Measurements from ENCODE around the gene LRMDA. TPM values are rescaled to one million over a fixed set of nuclear protein-coding genes. Genes with fewer than 3 reads are reported as not detected.

The LRMDA gene
- total and polyA plus RNA-seq, 2 donors (not counting 3 experiments of a cell fraction or from before 2014, with no cell fraction given), result 9.7 to 18.0 TPM

DNA sequence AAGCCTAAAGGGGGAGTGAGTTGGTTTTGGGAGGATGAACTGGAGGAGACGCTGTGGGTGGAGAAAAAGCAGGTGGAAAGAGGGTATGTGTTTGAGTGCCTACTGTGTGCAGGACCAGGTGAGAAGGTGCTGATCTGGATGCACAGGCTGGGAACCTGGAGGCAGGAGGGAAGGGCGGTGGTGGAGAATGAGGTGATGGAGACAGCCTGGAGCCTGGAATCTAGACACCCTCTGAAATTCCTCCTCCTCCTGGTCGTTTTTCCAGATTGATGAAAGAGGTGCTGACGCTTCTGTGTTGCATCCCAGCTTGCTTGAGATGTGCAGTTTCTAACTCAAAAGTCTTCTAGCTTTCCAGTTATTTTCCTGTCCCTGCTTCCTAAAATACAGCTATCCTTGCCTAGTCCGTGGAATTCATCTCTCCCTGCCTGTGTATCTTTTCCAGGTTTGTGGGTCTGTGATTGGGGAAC, 67.5 kb downstream of the LRMDA start:
- intact Hi-C loops (cut with micrococcal nuclease), result no loop called here
- Histone ChIP-seq H3K4me1 (ENCODE audit: control insufficient read depth, extremely low read depth, insufficient read depth, low read length) (no peaks in the 10 kb centered on the region), H3K79me2 (ENCODE audit: control insufficient read depth, insufficient read depth, low read length) (no peaks in the 10 kb centered on the region), H3K36me3 (ENCODE audit: control insufficient read depth in 2 of 2, extremely low read depth in 1 of 2, insufficient read depth in 2 of 2, low read length in 2 of 2) (no peaks in the 10 kb centered on the region), H3K9ac (replicated peaks; ENCODE audit: extremely low read depth, insufficient read depth, low read length) (no peak overlapping the region), H3K27ac (ENCODE audit: insufficient read depth, low read depth, low read length) (no peak overlapping the region), H4K20me1 (replicated peaks; ENCODE audit: control insufficient read depth, extremely low read depth, insufficient read depth, low read length) (no peaks in the 10 kb centered on the region), H3K4me2 (ENCODE audit: insufficient read depth, low read length) (no peak overlapping the region), H3K27me3 (ENCODE audit: control insufficient read depth in 2 of 2, insufficient read depth in 2 of 2, low read length in 2 of 2) (no peaks in the 10 kb centered on the region), H3K9me3 (replicated peaks; ENCODE audit: control insufficient read depth, insufficient read depth, low read length) (no peaks in the 10 kb centered on the region), H3K4me3 (replicated peaks in 1 of 3; ENCODE audit: insufficient read depth in 1 of 3, low read depth in 1 of 3, low read length in 3 of 3) (no peak overlapping the region), H3K9me1 (replicated peaks; ENCODE audit: control insufficient read depth, extremely low read depth, insufficient read depth, low read length) (no peaks in the 10 kb centered on the region), H2AFZ (ENCODE audit: low read depth, low read length) (no peak overlapping the region)
- TF ChIP-seq JUN (IDR thresholded peaks at IDR 0.05; ENCODE audit: borderline replicate concordance, insufficient read depth, insufficient read length, low read depth) (no peak), POLR2AphosphoS5 (IDR thresholded peaks at IDR 0.05; ENCODE audit: insufficient read depth, low read depth, low read length) (no peak), POLR2A (IDR thresholded peaks at IDR 0.05; ENCODE audit: low read depth, low read length) (no peak), GATA2 (IDR thresholded peaks at IDR 0.05; ENCODE audit: insufficient read depth, insufficient read length, low read depth, low read length) (no peak), FOS (IDR thresholded peaks at IDR 0.05; ENCODE audit: borderline replicate concordance, insufficient read depth, low read length) (no peak), MYC (IDR thresholded peaks at IDR 0.05; ENCODE audit: low read depth, low read length) (no peak), EZH2 (IDR thresholded peaks at IDR 0.05; ENCODE audit: borderline replicate concordance, low read depth, low read length, severe bottlenecking) (no peak)
- TF ChIP-seq, protein P1, sequence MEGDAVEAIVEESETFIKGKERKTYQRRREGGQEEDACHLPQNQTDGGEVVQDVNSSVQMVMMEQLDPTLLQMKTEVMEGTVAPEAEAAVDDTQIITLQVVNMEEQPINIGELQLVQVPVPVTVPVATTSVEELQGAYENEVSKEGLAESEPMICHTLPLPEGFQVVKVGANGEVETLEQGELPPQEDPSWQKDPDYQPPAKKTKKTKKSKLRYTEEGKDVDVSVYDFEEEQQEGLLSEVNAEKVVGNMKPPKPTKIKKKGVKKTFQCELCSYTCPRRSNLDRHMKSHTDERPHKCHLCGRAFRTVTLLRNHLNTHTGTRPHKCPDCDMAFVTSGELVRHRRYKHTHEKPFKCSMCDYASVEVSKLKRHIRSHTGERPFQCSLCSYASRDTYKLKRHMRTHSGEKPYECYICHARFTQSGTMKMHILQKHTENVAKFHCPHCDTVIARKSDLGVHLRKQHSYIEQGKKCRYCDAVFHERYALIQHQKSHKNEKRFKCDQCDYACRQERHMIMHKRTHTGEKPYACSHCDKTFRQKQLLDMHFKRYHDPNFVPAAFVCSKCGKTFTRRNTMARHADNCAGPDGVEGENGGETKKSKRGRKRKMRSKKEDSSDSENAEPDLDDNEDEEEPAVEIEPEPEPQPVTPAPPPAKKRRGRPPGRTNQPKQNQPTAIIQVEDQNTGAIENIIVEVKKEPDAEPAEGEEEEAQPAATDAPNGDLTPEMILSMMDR (IDR thresholded peaks at IDR 0.05; ENCODE audit: extremely low read depth in 1 of 2, insufficient read depth in 1 of 2, low read depth in 1 of 2, low read length in 2 of 2), result no peak
- TF ChIP-seq, protein P2, sequence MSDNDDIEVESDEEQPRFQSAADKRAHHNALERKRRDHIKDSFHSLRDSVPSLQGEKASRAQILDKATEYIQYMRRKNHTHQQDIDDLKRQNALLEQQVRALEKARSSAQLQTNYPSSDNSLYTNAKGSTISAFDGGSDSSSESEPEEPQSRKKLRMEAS (IDR thresholded peaks at IDR 0.05; ENCODE audit: insufficient read depth, insufficient read length), result no peak
- ChIA-PET CTCF (no interaction called here), POLR2A (no interaction called here)
- no peak for DNase-seq (ENCODE audit: low read depth, low spot score)
- dilution Hi-C loops (cut with MboI; ENCODE audit: extremely low pct_ligation_motif_present, low sequenced_read_pairs), result no loop called here
- FAIRE-seq, result no peak
- BruUV-seq (replicated peaks), result no TSS peak
